WTC11 (cell line): ENCODE data around the gene NUDT6.

Experiments
- ATF6 ChIP-seq: sonication (generic); formaldehyde crosslinking; IDR thresholded peaks from 2 replicates; pipeline ENCODE4 v1.8.1; 2023; ENCODE audit warnings: mild to moderate bottlenecking, missing genetic modification reagents
- CREB1 ChIP-seq: sonication (generic); formaldehyde crosslinking; IDR thresholded peaks from 2 replicates; pipeline ENCODE4 v1.8.0; 2023; ENCODE audit warnings: mild to moderate bottlenecking, missing genetic modification reagents
- CREM ChIP-seq: sonication (generic); formaldehyde crosslinking; IDR thresholded peaks from 2 replicates; pipeline ENCODE4 v1.8.1; 2022; ENCODE audit warnings: mild to moderate bottlenecking, missing genetic modification reagents, moderate library complexity
- CTCF ChIP-seq: fragments of 200-600 bp; IDR thresholded peaks from 2 replicates; pipeline ENCODE4 v1.8.0; 2022; ENCODE audit warnings: antibody characterized with exemption
- GTF2I ChIP-seq: fragments of 250-450 bp; sonication (Bioruptor Pico); conservative IDR thresholded peaks from 2 replicates; pipeline ENCODE4 v1.4.0; 2021; ENCODE audit warnings: mild to moderate bottlenecking
- RELA ChIP-seq: sonication (generic); formaldehyde crosslinking; IDR thresholded peaks from 2 replicates; pipeline ENCODE4 v1.8.1; 2022; ENCODE audit warnings: missing genetic modification reagents, mild to moderate bottlenecking, borderline replicate concordance
- TEAD1 ChIP-seq: sonication (generic); formaldehyde crosslinking; IDR thresholded peaks from 2 replicates; pipeline ENCODE4 v1.8.0; 2022; ENCODE audit warnings: mild to moderate bottlenecking, missing genetic modification reagents
- TP53 ChIP-seq: sonication (generic); formaldehyde crosslinking; IDR thresholded peaks from 2 replicates; pipeline ENCODE4 v1.8.1; 2023; ENCODE audit warnings: mild to moderate bottlenecking, missing genetic modification reagents
- ZBTB21 ChIP-seq: sonication (generic); formaldehyde crosslinking; IDR thresholded peaks from 2 replicates; pipeline ENCODE4 v1.8.1; 2023; ENCODE audit warnings: mild to moderate bottlenecking, missing genetic modification reagents, borderline replicate concordance
- ZMAT4 ChIP-seq: fragments of 250-450 bp; sonication (Bioruptor Pico); IDR thresholded peaks from 2 replicates; pipeline ENCODE4 v1.9.0; 2021; ENCODE audit warnings: mild to moderate bottlenecking
- ZNF317 ChIP-seq: sonication (generic); formaldehyde crosslinking; IDR thresholded peaks from 2 replicates; pipeline ENCODE4 v1.8.1; 2023; ENCODE audit warnings: low read depth, mild to moderate bottlenecking, moderate library complexity, missing genetic modification reagents, borderline replicate concordance
- TF ChIP-seq, protein P1 (sequence below): sonication (generic); formaldehyde crosslinking; IDR thresholded peaks from 2 replicates; pipeline ENCODE4 v1.8.0; 2022; ENCODE audit warnings: missing genetic modification reagents
- TF ChIP-seq, protein P2 (sequence below): sonication (generic); formaldehyde crosslinking; IDR thresholded peaks from 2 replicates; pipeline ENCODE4 v1.8.0; 2022; ENCODE audit warnings: mild to moderate bottlenecking, missing genetic modification reagents
- TF ChIP-seq, protein P3 (sequence below): sonication (generic); formaldehyde crosslinking; IDR thresholded peaks from 2 replicates; pipeline ENCODE4 v1.8.1; 2023; ENCODE audit warnings: mild to moderate bottlenecking, missing genetic modification reagents, moderate library complexity

- no peak for TF ChIP-seq ZNF317
- TF ChIP-seq, protein P1, sequence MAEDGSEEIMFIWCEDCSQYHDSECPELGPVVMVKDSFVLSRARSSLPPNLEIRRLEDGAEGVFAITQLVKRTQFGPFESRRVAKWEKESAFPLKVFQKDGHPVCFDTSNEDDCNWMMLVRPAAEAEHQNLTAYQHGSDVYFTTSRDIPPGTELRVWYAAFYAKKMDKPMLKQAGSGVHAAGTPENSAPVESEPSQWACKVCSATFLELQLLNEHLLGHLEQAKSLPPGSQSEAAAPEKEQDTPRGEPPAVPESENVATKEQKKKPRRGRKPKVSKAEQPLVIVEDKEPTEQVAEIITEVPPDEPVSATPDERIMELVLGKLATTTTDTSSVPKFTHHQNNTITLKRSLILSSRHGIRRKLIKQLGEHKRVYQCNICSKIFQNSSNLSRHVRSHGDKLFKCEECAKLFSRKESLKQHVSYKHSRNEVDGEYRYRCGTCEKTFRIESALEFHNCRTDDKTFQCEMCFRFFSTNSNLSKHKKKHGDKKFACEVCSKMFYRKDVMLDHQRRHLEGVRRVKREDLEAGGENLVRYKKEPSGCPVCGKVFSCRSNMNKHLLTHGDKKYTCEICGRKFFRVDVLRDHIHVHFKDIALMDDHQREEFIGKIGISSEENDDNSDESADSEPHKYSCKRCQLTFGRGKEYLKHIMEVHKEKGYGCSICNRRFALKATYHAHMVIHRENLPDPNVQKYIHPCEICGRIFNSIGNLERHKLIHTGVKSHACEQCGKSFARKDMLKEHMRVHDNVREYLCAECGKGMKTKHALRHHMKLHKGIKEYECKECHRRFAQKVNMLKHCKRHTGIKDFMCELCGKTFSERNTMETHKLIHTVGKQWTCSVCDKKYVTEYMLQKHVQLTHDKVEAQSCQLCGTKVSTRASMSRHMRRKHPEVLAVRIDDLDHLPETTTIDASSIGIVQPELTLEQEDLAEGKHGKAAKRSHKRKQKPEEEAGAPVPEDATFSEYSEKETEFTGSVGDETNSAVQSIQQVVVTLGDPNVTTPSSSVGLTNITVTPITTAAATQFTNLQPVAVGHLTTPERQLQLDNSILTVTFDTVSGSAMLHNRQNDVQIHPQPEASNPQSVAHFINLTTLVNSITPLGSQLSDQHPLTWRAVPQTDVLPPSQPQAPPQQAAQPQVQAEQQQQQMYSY (CRISPR knock-in tag): no peak
- TF ChIP-seq, protein P2, sequence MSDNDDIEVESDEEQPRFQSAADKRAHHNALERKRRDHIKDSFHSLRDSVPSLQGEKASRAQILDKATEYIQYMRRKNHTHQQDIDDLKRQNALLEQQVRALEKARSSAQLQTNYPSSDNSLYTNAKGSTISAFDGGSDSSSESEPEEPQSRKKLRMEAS: no peak
- no peak for TF ChIP-seq CTCF
- TF ChIP-seq, protein P3, sequence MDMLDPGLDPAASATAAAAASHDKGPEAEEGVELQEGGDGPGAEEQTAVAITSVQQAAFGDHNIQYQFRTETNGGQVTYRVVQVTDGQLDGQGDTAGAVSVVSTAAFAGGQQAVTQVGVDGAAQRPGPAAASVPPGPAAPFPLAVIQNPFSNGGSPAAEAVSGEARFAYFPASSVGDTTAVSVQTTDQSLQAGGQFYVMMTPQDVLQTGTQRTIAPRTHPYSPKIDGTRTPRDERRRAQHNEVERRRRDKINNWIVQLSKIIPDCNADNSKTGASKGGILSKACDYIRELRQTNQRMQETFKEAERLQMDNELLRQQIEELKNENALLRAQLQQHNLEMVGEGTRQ (CRISPR knock-in tag): no peak
- no peak for TF ChIP-seq ATF6 (CRISPR knock-in tag)
- TF ChIP-seq ZBTB21 (CRISPR knock-in tag): no peak
- TF ChIP-seq TP53: no peak
- TF ChIP-seq GTF2I: no peak
- TF ChIP-seq TEAD1 (CRISPR knock-in tag): no peak
- no peak for TF ChIP-seq CREB1 (CRISPR knock-in tag)
- TF ChIP-seq ZMAT4: no peak
- no peak for TF ChIP-seq RELA
- TF ChIP-seq CREM (CRISPR knock-in tag): no peak
Observed at GRCh38 chr4:122900314-122900713, 22.1 kb downstream of the NUDT6 start.
